ENCODE results near the gene DVL3. TPM values are rescaled to one million over a fixed set of nuclear protein-coding genes. Genes with fewer than 3 reads are reported as not detected.
"Not testable (repeated sequence)": the region's sequence is repeated elsewhere in the genome, so short reads cannot be mapped to it uniquely, and the experiment has no call there.

Gene DVL3
- 100 to 1,000 TPM in 1 of 12 donors, 10 to 100 TPM in 10, not detected in 1; 65.3 to 104 (median 83.6) TPM for polyA plus RNA-seq (ENCODE audit: insufficient read length in 12 of 12)
- long read RNA-seq, donor 1, full-length matches to known transcripts: 4 of 22 reads
- long read RNA-seq, donor 1, partial matches to known transcripts: 18 of 22 reads
- long read RNA-seq, donor 1, other reads (novel, unspliced or antisense): 0 of 22 reads
- long read RNA-seq, donor 2, full-length matches to known transcripts: 9 of 22 reads
- long read RNA-seq, donor 2, partial matches to known transcripts: 13 of 22 reads
- long read RNA-seq, donor 2, other reads (novel, unspliced or antisense): 0 of 22 reads
- long read RNA-seq, donor 3, full-length matches to known transcripts: 6 of 6 reads
- long read RNA-seq, donor 3, partial matches to known transcripts: 0 of 6 reads
- long read RNA-seq, donor 3, other reads (novel, unspliced or antisense): 0 of 6 reads
- long read RNA-seq, donor 4, full-length matches to known transcripts: 5 of 21 reads
- long read RNA-seq, donor 4, partial matches to known transcripts: 16 of 21 reads
- long read RNA-seq, donor 4, other reads (novel, unspliced or antisense): 0 of 21 reads
- long read RNA-seq, donor 5, full-length matches to known transcripts: 16 of 59 reads
- long read RNA-seq, donor 5, partial matches to known transcripts: 34 of 59 reads
- long read RNA-seq, donor 5, other reads (novel, unspliced or antisense): 9 of 59 reads
- long read RNA-seq, donor 6, full-length matches to known transcripts: 9 of 87 reads
- long read RNA-seq, donor 6, partial matches to known transcripts: 78 of 87 reads
- long read RNA-seq, donor 6, other reads (novel, unspliced or antisense): 0 of 87 reads
- long read RNA-seq, donor 7, full-length matches to known transcripts: 6 of 14 reads
- long read RNA-seq, donor 7, partial matches to known transcripts: 8 of 14 reads
- long read RNA-seq, donor 7, other reads (novel, unspliced or antisense): 0 of 14 reads
- long read RNA-seq, donor 8, full-length matches to known transcripts: 16 of 23 reads
- long read RNA-seq, donor 8, partial matches to known transcripts: 7 of 23 reads
- long read RNA-seq, donor 8, other reads (novel, unspliced or antisense): 0 of 23 reads
- long read RNA-seq, donor 9, full-length matches to known transcripts: 3 of 11 reads
- long read RNA-seq, donor 9, partial matches to known transcripts: 8 of 11 reads
- long read RNA-seq, donor 9, other reads (novel, unspliced or antisense): 0 of 11 reads
- long read RNA-seq, donor 10, full-length matches to known transcripts: 14 of 19 reads
- long read RNA-seq, donor 10, partial matches to known transcripts: 5 of 19 reads
- long read RNA-seq, donor 10, other reads (novel, unspliced or antisense): 0 of 19 reads
- long read RNA-seq, donor 11, full-length matches to known transcripts: 10 of 15 reads
- long read RNA-seq, donor 11, partial matches to known transcripts: 5 of 15 reads
- long read RNA-seq, donor 11, other reads (novel, unspliced or antisense): 0 of 15 reads

DNA sequence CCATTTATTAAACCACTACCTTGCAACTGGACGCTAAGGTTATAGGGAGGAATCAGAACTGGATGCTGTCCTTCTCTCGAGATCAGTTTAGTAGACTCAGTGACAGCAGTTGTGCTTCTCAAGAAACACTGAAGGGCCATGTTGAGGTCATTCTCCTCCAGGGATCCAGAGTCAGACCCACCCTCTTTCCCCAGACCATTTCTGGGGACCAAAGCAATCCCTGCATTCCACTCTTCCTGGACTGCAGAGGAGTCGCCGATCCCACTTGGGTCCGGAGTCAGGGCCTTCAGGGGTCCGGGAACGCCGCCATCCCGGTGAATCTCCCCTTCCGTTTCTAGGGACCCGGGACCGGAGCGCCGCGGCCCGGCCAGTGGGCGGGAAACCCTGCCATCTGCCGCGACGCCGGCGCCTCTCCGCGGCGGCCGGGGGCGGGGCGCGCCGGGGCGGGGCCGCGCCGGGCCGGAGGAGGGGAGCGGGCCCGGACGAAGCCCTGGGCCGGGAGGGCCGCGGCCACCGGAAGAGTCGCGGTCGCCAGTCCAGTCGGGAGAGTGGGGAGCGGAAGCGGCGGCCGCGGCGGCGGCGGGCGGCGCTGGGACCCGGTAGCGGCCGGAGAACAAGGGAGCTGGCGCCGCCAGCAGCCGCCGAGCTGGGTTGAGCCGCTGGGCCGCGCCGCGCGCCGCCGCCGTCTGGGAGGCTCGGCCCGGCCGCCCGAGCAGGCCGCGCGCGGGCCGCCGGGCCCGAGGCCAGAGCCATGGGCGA lies at the start of gene DVL3:
Gene DVL3 (plus strand): TSS at position 493 of the 759 bp plus-strand sequence. CDS start 259 bp downstream, at position 752.
- peak; percentile 57 for DNase-seq

DNA sequence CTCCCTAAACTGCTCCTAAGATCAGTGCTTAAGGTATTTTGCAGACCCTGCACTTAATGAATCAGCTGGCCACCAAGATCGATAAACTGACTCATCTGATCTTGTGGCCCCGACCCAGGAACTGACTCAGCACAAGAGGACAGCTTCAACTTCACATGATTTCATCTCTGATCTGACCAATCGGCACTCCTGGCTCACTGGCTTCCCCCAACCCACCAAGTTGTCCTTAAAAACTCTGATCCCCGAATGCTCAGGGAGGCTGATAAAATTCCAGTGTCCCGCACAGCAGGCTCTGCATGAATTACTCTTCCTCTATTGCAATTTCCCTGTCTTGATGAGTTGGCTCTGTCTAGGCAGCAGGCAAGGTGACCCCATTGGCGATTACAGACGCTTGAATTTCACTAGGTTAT lies 44.9 kb upstream of the DVL3 start:
- no peak for DNase-seq

DNA sequence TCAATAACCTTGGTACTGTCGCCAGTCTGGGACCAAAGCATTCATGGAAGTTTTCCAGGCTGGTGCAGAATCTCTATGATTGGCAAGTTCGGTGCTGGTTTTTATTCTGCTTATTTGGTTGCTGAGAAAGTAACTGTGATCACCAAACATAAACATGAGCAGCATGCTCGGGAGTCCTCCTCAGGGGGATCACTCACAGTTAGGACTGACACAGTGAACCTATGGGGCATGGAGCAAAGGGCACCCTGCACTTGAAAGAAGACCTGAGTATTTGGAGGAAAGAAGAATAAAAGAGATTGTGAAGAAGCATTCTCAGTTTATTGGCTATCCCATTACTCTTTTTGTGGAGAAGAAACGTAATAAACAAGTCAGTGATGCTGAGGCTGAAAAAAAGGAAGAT lies 39.2 kb upstream of the DVL3 start:
- DNase-seq: no peak

GRCh38 chr3:184117636-184118035 lies 37.5 kb upstream of the DVL3 start:
- DNase-seq: no peak

- not testable (repeated sequence) for DNase-seq
Observed at GRCh38 chr3:184121031-184121430, 34.1 kb upstream of the DVL3 start.

GRCh38 chr3:184126006-184126405 lies 29.2 kb upstream of the DVL3 start:
- DNase-seq: no peak

- DNase-seq: no peak
Observed at GRCh38 chr3:184129012-184129411, 26.2 kb upstream of the DVL3 start.

GRCh38 chr3:184132945-184133344 lies 22.2 kb upstream of the DVL3 start:
- no peak for DNase-seq

DNA sequence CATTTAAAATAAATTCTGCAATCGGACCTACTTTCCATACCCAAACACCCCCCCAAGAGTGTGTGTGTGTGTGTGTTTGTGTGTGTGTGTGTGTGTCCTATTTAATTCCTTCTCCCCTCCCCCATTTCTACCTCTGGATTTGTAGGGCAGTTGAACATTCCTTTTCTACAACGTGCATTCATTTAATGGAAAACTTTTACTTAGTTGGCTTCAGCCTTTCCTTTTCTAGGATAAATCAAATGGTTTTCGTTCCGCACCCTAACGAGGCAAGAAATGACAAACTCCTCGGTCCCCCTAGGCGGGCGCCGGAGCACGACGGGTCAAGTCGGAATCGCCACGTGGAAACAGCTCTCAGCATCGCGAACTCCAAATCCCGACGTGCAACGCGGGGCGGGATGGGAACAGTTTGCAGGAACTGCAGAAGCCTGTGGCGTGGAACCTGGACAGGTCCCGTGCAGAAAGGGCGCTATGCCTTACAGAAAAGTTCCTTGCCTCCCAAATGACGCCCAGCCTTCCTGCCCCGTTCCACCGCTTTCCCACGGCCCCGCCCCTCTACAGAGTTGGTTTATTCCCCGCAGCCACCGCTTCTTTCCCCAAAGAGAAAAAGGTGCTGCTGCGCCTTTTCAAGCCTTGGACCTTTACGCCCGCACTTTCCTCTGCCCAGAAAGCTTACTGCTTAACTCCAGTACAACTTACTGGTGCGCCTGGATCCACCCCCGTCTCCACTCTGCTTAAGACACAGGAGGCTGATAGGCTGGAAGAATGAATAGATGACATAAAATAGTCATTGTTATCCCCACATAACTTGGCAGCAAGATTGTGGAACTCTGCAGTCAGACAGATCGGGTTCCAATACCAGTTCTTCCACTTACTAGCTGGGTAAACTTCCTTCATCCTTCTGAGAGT lies 21.1 kb upstream of the DVL3 start:
- peak; percentile 87 for DNase-seq

GRCh38 chr3:184134746-184135148 lies 20.4 kb upstream of the DVL3 start:
- peak; percentile 45 for DNase-seq

- peak; percentile 94 for DNase-seq
Observed at GRCh38 chr3:184135149-184135910, 19.8 kb upstream of the DVL3 start, which contains the start of gene EIF2B5. TSS of gene EIF2B5 (plus strand) at chr3:184135358. CDS start at chr3:184135386, 28 bp downstream.

- no peak for DNase-seq
Observed at GRCh38 chr3:184135911-184136260, 19.3 kb upstream of the DVL3 start.

- no peak for DNase-seq
Observed at GRCh38 chr3:184140436-184140835, 14.7 kb upstream of the DVL3 start.

DNA sequence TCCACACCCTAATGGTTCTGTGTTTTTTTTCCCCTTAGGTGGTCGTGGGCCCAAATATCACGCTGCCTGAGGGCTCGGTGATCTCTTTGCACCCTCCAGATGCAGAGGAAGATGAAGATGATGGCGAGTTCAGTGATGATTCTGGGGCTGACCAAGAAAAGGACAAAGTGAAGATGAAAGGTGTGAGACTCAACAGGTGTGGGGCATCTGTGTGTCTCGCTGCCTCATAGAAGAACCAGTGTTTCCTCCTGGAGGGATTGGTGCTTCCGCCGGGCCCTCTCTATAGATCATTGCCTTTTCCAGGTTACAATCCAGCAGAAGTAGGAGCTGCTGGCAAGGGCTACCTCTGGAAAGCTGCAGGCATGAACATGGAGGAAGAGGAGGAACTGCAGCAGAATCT lies 13.0 kb upstream of the DVL3 start:
- no peak for DNase-seq

DNA sequence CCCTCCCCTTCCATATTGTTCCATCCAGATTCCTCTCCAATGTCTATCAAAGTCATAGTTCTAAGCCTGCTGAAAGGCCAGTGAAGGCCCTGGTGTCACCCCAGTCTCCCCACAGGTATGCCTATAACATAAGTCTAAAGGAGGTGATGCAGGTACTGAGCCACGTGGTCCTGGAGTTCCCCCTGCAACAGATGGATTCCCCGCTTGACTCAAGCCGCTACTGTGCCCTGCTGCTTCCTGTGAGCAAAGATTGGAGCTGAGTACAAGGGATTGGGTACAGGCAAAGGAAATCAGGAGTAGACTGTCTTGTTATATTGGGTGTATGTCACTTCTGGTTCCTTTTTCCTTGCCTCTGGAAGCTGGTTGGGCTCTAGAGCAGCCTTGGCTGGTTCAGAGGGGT lies 11.8 kb upstream of the DVL3 start:
- DNase-seq: no peak

- DNase-seq: no peak
Observed at GRCh38 chr3:184144505-184144904, 10.7 kb upstream of the DVL3 start.

GRCh38 chr3:184145111-184145524 lies 10.1 kb upstream of the DVL3 start:
- DNase-seq: peak; percentile 83

GRCh38 chr3:184145751-184146270 lies 9.4 kb upstream of the DVL3 start:
- DNase-seq: no peak
